C4-2B (cell line): ENCODE measurements around the gene ANOS1.

Experiments used
- ZFX ChIP-seq: fragments of 450-650 bp; IDR thresholded peaks from 2 replicates; pipeline ENCODE4 v1.6.1; 2017
- TF ChIP-seq, protein P1 (sequence below): fragments of 450-650 bp; conservative IDR thresholded peaks from 2 replicates; pipeline ENCODE4 v1.5.1; 2017; ENCODE audit warnings: mild to moderate bottlenecking

DNA sequence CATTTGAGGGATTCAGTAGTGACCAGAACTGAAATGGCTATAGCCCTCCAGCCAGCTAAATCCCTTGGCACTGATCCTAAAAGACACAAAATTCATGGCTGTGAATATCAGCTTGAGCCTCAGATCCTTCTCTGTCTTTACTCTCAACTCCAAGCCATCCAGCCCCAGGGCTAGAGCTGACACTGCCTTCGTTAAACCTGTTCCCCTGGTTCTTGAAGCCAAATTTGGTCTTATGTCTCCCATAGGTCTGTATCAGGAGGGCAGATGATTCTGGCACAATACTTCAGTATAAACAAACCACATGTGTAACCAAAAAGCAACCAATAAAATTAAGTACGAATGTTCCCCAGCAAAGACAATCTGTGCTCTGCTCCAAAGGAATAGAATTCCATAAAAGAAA, 78.0 kb downstream of the ANOS1 start:
- TF ChIP-seq, protein P1, sequence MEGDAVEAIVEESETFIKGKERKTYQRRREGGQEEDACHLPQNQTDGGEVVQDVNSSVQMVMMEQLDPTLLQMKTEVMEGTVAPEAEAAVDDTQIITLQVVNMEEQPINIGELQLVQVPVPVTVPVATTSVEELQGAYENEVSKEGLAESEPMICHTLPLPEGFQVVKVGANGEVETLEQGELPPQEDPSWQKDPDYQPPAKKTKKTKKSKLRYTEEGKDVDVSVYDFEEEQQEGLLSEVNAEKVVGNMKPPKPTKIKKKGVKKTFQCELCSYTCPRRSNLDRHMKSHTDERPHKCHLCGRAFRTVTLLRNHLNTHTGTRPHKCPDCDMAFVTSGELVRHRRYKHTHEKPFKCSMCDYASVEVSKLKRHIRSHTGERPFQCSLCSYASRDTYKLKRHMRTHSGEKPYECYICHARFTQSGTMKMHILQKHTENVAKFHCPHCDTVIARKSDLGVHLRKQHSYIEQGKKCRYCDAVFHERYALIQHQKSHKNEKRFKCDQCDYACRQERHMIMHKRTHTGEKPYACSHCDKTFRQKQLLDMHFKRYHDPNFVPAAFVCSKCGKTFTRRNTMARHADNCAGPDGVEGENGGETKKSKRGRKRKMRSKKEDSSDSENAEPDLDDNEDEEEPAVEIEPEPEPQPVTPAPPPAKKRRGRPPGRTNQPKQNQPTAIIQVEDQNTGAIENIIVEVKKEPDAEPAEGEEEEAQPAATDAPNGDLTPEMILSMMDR, result no peak
- TF ChIP-seq ZFX, result no peak
